Testis (tissue), 3 donors: ENCODE measurements around the gene FLNB. TPM values are rescaled to one million over a fixed set of nuclear protein-coding genes. Genes with fewer than 3 reads are reported as not detected.

Experiments
- DNase-seq: peaks from one replicate; pipeline ENCODE4 v3.0.0-alpha.2; 2019
- H3K27ac ChIP-seq, 2 donors: fragments of 200-600 bp; sonication (generic); one replicate each; pipeline ENCODE4 v1.5.1; 2019
- H3K27me3 ChIP-seq: fragments of 200-600 bp; sonication (generic); one replicate; pipeline ENCODE4 v1.5.1; 2019
- H3K36me3 ChIP-seq: fragments of 200-600 bp; sonication (generic); one replicate; pipeline ENCODE4 v1.5.1; 2017; ENCODE audit warnings: low read depth; ENCODE audit errors: missing control alignments
- H3K4me1 ChIP-seq: fragments of 200-600 bp; sonication (generic); one replicate; pipeline ENCODE4 v1.5.1; 2019
- H3K4me3 ChIP-seq, 2 donors: fragments of 200-600 bp; sonication (generic); one replicate each; pipeline ENCODE4 v1.5.1; 2017 to 2019
- H3K9me3 ChIP-seq: fragments of 200-600 bp; sonication (generic); one replicate; pipeline ENCODE4 v1.5.1; 2017
- POLR2A ChIP-seq: fragments of 450-650 bp; IDR thresholded peaks from one replicate; pipeline ENCODE4 v1.6.1; 2017; ENCODE audit warnings: antibody characterized with exemption, mild to moderate bottlenecking, moderate library complexity
- WGBS, 2 donors: methylation state at CpG; one replicate each; pipeline ENCODE4 v1.1.5; 2018; 5-methylcytosine and 5-hydroxymethylcytosine counted together
- intact Hi-C: fragments of 100-400 bp; cut with DNase I; formaldehyde crosslinking; loops from one replicate; pipeline ENCODE4 v1.15.1; 2023; ENCODE audit warnings: low total_unique reads
- polyA plus RNA-seq: library from polyadenylated mRNA; stranded (reverse); fragments of 350-450 nt; fragmentation: Illumina TruSeq; extraction: RNeasy Lipid Tissue Mini Kit (QIAGEN cat#74804); gene quantifications from one replicate; pipeline ENCODE4 v1.2.3, GENCODE V29; 2014; ENCODE audit warnings: low read depth, low replicate concordance; ENCODE audit not compliant: insufficient read depth
- total RNA-seq, 2 donors: library from RNA; depleted of rRNA; stranded (reverse); fragments of >200 nt; gene quantifications; one replicate each; pipeline ENCODE4 v1.2.3, GENCODE V29; 2016
- TF ChIP-seq, protein P1 (sequence below), 3 experiments: fragments of 450-650 bp in 2 of 3; fragments of 200-600 bp in 1 of 3; sonication (generic) in 1 of 3; IDR thresholded peaks; one replicate each; pipeline ENCODE4 v1.5.1; 2016 to 2019; ENCODE audit warnings: antibody characterized with exemption in 3 of 3, mild to moderate bottlenecking in 2 of 3, moderate library complexity in 1 of 3

Gene FLNB
- total and polyA plus RNA-seq, 3 donors from 2014 or later: 105 to 199 (median 166) TPM

- DNase-seq: no peak
- no peak for TF ChIP-seq POLR2A
- TF ChIP-seq, protein P1, sequence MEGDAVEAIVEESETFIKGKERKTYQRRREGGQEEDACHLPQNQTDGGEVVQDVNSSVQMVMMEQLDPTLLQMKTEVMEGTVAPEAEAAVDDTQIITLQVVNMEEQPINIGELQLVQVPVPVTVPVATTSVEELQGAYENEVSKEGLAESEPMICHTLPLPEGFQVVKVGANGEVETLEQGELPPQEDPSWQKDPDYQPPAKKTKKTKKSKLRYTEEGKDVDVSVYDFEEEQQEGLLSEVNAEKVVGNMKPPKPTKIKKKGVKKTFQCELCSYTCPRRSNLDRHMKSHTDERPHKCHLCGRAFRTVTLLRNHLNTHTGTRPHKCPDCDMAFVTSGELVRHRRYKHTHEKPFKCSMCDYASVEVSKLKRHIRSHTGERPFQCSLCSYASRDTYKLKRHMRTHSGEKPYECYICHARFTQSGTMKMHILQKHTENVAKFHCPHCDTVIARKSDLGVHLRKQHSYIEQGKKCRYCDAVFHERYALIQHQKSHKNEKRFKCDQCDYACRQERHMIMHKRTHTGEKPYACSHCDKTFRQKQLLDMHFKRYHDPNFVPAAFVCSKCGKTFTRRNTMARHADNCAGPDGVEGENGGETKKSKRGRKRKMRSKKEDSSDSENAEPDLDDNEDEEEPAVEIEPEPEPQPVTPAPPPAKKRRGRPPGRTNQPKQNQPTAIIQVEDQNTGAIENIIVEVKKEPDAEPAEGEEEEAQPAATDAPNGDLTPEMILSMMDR (IDR thresholded peaks at IDR 0.05): no peak
- Histone ChIP-seq H3K27me3 (no peaks in the 10 kb centered on the region), H3K36me3 (no peaks in the 10 kb centered on the region), H3K27ac (no peak overlapping the region), H3K4me3 (no peak overlapping the region), H3K4me1 (peaks cover 19% of the 10 kb centered on the region), H3K9me3 (no peaks in the 10 kb centered on the region)
- intact Hi-C loops: no loop called here
- 75 to 77% methylated on average over 2 of the region's 2 CpGs for WGBS, 2 donors
Observed at GRCh38 chr3:58068122-58068809, 60.0 kb downstream of the FLNB start.

DNA sequence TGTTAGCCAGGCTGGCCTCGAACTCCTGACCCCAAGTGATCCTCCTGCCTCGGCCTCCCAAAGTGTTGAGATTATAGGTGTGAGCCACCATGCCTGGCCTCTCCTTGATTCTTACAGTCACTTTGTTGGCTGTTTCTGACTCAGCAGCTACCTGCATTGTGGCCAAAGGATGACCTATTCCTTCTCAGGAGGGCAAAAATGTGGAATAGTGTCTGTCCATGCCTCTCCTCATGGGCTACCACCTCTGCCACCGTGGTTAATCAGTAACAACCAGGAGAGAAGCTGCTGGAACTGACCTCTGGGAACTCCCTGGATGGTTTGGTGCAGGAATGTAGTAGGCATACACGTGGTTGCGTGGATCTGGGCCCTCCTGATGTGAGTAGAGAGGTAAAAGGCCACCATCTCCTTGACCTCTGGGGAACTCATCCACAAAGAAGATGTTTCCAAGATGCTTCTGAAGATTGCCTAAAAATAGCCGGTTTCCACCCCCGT is 63.3 kb downstream of the FLNB start:
- Histone ChIP-seq H3K4me1 (peaks cover 11% of the 10 kb centered on the region), H3K4me3 (no peak overlapping the region), H3K36me3 (no peaks in the 10 kb centered on the region), H3K27ac (no peak overlapping the region), H3K27me3 (no peaks in the 10 kb centered on the region), H3K9me3 (no peaks in the 10 kb centered on the region)
- TF ChIP-seq POLR2A: no peak
- TF ChIP-seq, protein P1 (IDR thresholded peaks at IDR 0.05): no peak
- 65 to 84% methylated on average over 7 of the region's 7 CpGs for WGBS, 2 donors
- intact Hi-C loops: no loop called here
- no peak for DNase-seq

GRCh38 chr3:58072052-58072762 is 64.0 kb downstream of the FLNB start:
- DNase-seq: no peak
- no peak overlapping the region for H3K27ac ChIP-seq
- WGBS, 2 donors: 87% methylated on average over 14 of the region's 14 CpGs
- no peak overlapping the region for H3K4me3 ChIP-seq
- TF ChIP-seq, protein P1 (IDR thresholded peaks at IDR 0.05): no peak
- no peak for TF ChIP-seq POLR2A
- intact Hi-C loops: no loop called here
- no peaks in the 10 kb centered on the region for H3K36me3 ChIP-seq
- H3K27me3 ChIP-seq: no peaks in the 10 kb centered on the region
- H3K9me3 ChIP-seq: no peaks in the 10 kb centered on the region
- peaks cover 5% of the 10 kb centered on the region for H3K4me1 ChIP-seq

- no peak for DNase-seq
- H3K9me3 ChIP-seq: no peaks in the 10 kb centered on the region
- H3K4me3 ChIP-seq: no peak overlapping the region
- H3K27me3 ChIP-seq: no peaks in the 10 kb centered on the region
- peaks cover 5% of the 10 kb centered on the region for H3K4me1 ChIP-seq
- H3K27ac ChIP-seq: no peak overlapping the region
- no peaks in the 10 kb centered on the region for H3K36me3 ChIP-seq
- TF ChIP-seq, protein P1 (IDR thresholded peaks at IDR 0.05): no peak
- no peak for TF ChIP-seq POLR2A
- intact Hi-C loops: no loop called here
- WGBS, 2 donors: 79 to 86% methylated on average over 3 of the region's 3 CpGs
Observed at GRCh38 chr3:58072763-58073130, 64.5 kb downstream of the FLNB start.
